HUES64 (cell line): ENCODE results near the gene NFKB1.

Source experiments
- H3K27ac ChIP-seq: 2 replicates; pipeline ENCODE4 v1.7.0; 2013; ENCODE audit warnings: low read depth, low read length, inconsistent platforms
- H3K27me3 ChIP-seq: 2 replicates; pipeline ENCODE4 v1.6.1; 2013; ENCODE audit warnings: mild to moderate bottlenecking, low read length; ENCODE audit not compliant: insufficient read depth
- H3K36me3 ChIP-seq: 2 replicates; pipeline ENCODE4 v1.6.1; 2013; ENCODE audit warnings: mild to moderate bottlenecking, low read length; ENCODE audit not compliant: insufficient read depth
- H3K4me1 ChIP-seq: 2 replicates; pipeline ENCODE4 v1.6.1; 2013; ENCODE audit warnings: mild to moderate bottlenecking, low read length, moderate library complexity; ENCODE audit not compliant: insufficient read depth
- H3K4me3 ChIP-seq: 2 replicates; pipeline ENCODE4 v1.5.1; 2013; ENCODE audit warnings: mild to moderate bottlenecking, low read length, moderate library complexity
- H3K9ac ChIP-seq: 2 replicates; pipeline ENCODE4 v1.6.1; 2013; ENCODE audit warnings: mild to moderate bottlenecking, low read depth, low read length
- H3K9me3 ChIP-seq: 2 replicates; pipeline ENCODE4 v1.6.1; 2013; ENCODE audit warnings: low read depth, low read length; ENCODE audit not compliant: insufficient read depth
- WGBS: fragments of 150-250, 120-280 bp; methylation state at CpG from one replicate; pipeline ENCODE4 v1.1.7; 2013; ENCODE audit warnings: missing lambda C conversion rate; 5-methylcytosine and 5-hydroxymethylcytosine counted together

Gene NFKB1

DNA sequence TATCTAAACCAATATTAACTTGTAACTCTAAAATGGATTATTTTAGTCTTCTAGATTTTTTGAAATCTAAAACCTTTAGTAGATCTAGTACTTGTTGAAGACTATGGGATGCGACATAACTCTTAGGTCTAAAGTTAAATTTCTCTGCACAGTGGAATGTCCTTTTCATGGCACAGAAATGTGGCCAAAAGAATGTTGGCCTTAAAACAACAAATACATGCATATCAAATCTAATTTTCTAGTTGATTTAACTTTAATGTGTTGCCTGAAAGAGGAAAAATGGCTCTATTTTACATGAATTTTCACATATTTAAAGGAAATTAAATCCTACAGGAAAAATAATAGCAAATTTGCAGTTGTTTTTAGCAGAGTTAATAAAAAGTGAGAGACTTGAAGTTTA lies 30.3 kb downstream of the NFKB1 start:
- Histone ChIP-seq H3K27me3 (no peaks in the 10 kb centered on the region), H3K9me3 (no peaks in the 10 kb centered on the region), H3K36me3 (no peaks in the 10 kb centered on the region), H3K9ac (no peak overlapping the region), H3K4me1 (peaks cover 9% of the 10 kb centered on the region; the same call in 1 of the 2 replicates), H3K4me3 (no peak overlapping the region), H3K27ac (no peak overlapping the region)
- 100% methylated on average over 1 of the region's 1 CpG for WGBS

DNA sequence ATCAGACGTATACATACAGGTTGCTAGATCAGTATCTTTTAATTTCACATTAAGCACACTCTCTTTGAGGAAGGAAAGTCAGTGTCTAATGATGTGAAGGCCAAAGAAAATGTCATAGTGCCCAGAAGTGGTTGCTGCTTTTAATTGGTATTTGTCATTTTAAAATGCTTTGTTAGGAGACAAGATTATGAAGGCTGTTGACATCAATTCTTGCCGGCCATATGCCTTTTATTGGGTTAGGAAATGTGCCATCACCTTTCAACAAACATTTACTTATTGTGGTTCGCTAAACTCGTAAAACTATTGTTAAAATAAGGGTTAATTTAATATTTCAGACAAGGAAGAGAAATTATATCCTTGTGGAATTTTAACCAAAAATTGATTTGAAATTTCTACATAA lies 32.2 kb downstream of the NFKB1 start:
- H3K9ac ChIP-seq: no peak overlapping the region

DNA sequence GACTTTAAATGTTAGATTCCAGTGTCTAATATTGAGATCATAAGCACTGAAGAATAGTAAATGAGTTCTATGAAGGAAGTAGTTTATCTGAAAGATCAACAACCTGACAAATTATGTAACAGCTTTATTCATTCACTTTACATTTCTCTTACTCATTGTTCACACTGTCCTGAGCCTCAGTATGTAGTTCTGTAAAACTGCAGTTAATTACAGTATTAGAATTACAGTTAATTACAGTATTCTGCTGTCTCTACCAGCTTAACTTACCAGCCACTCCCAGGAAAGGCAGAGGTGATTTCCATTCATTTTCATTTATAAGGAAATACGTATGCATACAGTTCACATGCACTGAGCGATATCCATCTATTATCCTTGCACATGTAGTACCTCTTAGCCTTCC lies 32.7 kb downstream of the NFKB1 start:
- H3K4me1 ChIP-seq: no peaks in the 10 kb centered on the region
- H3K9ac ChIP-seq: no peak overlapping the region
- no peaks in the 10 kb centered on the region for H3K27me3 ChIP-seq
- H3K9me3 ChIP-seq: no peaks in the 10 kb centered on the region
- H3K36me3 ChIP-seq: no peaks in the 10 kb centered on the region
- H3K4me3 ChIP-seq: no peak overlapping the region
- H3K27ac ChIP-seq: no peak overlapping the region
- WGBS: 95% methylated on average over 2 of the region's 2 CpGs

More for the DNA sequence above, 32.2 kb downstream of the NFKB1 start:
- Histone ChIP-seq H3K4me1 (0 out of 2 replicates have a peak, but pooled peaks cover 4% of the 10 kb centered on the region), H3K4me3 (no peak overlapping the region), H3K27ac (no peak overlapping the region), H3K27me3 (no peaks in the 10 kb centered on the region), H3K9me3 (no peaks in the 10 kb centered on the region), H3K36me3 (no peaks in the 10 kb centered on the region)
- WGBS: no CpG with 5 or more reads among the region's 4 CpGs

DNA sequence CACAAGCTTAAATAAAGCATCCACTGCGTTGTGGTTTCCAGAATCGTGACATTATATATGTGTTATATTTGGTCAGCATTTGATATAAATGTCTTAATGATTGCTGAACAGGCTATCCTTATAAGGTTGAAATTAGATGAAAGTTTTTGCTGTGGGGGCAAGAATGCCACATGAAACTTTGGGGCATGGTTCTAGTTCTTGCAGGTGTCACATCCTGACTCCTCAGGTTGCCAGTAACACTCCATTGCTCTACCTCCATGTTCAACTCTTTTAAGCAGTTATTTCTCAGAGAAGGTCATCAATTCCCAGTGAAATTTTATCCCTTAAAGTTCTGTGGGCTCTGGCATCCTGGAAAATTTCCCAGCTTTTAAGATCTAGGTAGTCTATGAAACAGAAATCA lies 33.7 kb downstream of the NFKB1 start:
- Histone ChIP-seq H3K9me3 (no peaks in the 10 kb centered on the region), H3K4me1 (no peaks in the 10 kb centered on the region), H3K36me3 (no peaks in the 10 kb centered on the region), H3K9ac (no peak overlapping the region), H3K27ac (no peak overlapping the region), H3K27me3 (no peaks in the 10 kb centered on the region), H3K4me3 (no peak overlapping the region)
- 99% methylated on average over 2 of the region's 2 CpGs for WGBS

DNA sequence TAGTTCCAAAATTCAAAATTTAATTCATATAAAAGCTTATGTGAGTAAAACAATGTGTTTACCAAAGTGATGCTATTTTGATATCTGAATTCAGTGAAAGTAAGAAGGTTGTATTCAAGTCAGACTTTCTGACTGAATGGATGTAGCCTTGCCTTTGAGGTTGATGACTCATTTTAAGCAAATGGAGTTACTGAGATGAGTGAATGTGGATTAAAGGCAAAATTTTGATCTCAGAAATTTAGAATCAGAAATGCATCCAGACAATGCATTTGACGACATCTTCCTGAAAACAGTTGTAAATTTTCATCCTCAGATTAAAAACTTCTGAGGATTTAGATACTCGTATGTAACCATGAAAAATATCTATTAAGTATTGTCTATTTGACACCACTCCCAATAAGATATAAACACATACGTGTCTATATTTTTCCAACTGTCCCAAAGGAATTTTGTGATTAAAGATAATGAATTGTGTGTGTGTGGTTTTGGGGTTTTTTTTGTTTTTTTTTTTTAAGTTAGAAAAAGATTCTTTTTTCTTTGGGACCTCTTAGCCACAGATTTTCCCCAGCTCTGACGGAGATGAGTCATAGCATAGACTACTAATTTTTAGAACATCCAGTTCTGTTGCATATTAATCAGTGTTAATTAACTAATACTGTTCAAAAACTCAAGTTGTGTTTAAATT lies 34.4 kb downstream of the NFKB1 start:
- Histone ChIP-seq H3K27me3 (no peaks in the 10 kb centered on the region), H3K4me1 (no peaks in the 10 kb centered on the region), H3K4me3 (no peak overlapping the region), H3K9ac (no peak overlapping the region), H3K9me3 (no peaks in the 10 kb centered on the region), H3K36me3 (no peaks in the 10 kb centered on the region), H3K27ac (no peak overlapping the region)
- 86% methylated on average over 1 of the region's 4 CpGs for WGBS

DNA sequence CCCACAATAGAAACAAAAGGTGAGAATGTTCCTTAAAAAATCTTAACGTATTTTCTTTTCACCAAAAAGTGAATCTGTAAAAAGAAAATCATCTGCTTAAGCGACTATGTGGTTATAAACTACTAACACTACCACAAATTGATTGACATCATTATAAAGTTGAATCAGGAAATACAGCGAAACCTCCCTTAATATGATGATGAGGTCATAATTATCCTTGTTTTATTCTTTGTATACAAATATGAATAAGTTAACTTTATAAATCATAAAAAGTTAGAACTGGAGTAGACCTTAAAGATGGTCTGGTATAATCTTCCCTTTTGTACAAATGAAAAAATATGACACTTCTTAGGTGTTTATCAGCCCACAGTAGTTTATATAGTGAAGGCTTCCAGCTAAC lies 35.6 kb downstream of the NFKB1 start:
- H3K27me3 ChIP-seq: no peaks in the 10 kb centered on the region
- H3K4me3 ChIP-seq: no peak overlapping the region
- WGBS: 95% methylated on average over 2 of the region's 3 CpGs
- H3K27ac ChIP-seq: no peak overlapping the region
- H3K9me3 ChIP-seq: no peaks in the 10 kb centered on the region
- no peaks in the 10 kb centered on the region for H3K36me3 ChIP-seq
- no peaks in the 10 kb centered on the region for H3K4me1 ChIP-seq
- no peak overlapping the region for H3K9ac ChIP-seq

DNA sequence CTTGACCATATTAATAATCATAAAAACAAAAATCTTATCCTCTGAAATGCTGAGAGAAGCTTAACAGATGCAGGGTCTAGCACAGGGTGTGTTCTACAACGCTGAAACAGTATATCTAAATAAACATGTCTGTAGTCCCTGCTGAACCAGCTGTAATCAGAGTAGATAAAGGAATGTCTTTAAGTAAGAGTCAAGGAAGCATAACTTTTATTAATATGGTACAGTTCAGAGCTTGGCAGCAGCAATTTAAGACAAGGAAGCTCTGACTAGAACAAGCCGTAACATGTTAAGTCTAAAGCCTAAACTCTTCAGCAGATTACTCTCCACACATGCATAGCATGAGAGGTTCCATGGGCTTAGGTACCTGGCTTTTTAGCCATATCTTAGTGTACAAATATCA lies 36.1 kb downstream of the NFKB1 start:
- Histone ChIP-seq H3K27me3 (no peaks in the 10 kb centered on the region), H3K27ac (no peak overlapping the region), H3K9me3 (no peaks in the 10 kb centered on the region), H3K4me1 (no peaks in the 10 kb centered on the region), H3K36me3 (no peaks in the 10 kb centered on the region), H3K4me3 (no peak overlapping the region), H3K9ac (no peak overlapping the region)
- WGBS: 100% methylated on average over 2 of the region's 2 CpGs

DNA sequence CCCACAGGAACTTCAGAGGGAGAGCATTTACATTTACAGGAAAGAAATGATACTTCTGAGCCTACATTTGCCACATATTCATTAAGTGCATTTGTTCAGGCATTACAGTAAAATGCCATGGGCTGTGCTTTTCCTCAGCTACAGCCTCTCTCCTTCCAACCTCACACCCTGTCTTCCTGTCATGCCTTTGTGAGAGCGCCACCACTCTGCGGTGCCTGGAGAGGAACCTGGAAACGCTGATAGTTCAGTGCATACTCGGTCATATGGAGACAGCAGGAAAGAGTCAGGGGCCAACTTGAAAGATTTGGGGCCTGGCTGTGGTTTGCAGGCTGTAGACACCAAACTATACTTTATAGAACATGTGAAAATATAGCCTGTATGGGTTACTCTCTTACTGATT lies 40.5 kb downstream of the NFKB1 start:
- Histone ChIP-seq H3K9ac (no peak overlapping the region), H3K4me3 (no peak overlapping the region), H3K27ac (no peak overlapping the region), H3K27me3 (no peaks in the 10 kb centered on the region), H3K9me3 (no peaks in the 10 kb centered on the region), H3K4me1 (no peaks in the 10 kb centered on the region), H3K36me3 (no peaks in the 10 kb centered on the region)
- WGBS: 75% methylated on average over 4 of the region's 4 CpGs

DNA sequence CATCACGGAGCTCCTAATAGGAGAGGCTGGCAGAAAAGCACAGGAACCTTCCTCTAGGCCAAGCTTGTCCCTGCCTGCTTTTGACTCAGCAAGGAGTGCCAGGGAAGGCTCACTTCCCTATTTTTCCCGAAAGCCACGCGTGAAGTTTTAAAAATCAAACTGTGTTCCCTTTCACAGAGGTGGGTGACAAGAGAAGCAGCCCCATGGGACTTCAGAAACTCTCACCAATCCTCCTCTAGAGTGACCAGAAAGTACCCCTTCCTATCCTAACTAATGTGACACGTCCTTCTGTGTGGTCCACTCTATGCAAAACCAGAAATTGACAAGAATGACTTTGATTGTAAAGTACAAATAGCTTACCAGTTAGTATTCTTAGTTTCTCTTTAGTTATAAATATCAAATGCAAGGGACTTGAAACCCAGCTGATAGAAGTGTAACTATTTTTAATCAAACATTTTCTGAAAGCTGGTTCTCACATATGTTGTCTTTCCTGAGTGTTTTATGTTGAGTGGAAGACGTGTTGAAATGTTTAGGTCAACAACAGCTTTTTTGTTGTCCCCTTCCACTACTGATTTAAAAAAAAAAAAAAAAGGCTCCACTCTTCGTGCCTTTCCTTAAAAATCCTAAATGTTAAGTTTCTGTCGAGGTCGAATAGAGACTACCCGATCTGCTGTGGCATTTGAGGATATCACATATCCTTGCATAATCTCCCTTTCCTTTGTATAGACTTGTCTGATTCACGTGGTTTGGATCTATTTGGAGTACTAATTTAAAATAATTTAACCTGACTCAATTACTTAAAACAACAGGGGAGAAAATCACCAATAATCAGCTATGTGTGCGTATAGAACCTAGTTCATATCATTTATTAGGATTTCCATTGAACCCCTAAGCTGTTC lies 42.1 kb downstream of the NFKB1 start:
- 91% methylated on average over 10 of the region's 12 CpGs for WGBS
- Histone ChIP-seq H3K27ac (no peak overlapping the region), H3K27me3 (no peaks in the 10 kb centered on the region), H3K4me1 (no peaks in the 10 kb centered on the region), H3K36me3 (no peaks in the 10 kb centered on the region), H3K9me3 (no peaks in the 10 kb centered on the region), H3K4me3 (no peak overlapping the region), H3K9ac (no peak overlapping the region)

DNA sequence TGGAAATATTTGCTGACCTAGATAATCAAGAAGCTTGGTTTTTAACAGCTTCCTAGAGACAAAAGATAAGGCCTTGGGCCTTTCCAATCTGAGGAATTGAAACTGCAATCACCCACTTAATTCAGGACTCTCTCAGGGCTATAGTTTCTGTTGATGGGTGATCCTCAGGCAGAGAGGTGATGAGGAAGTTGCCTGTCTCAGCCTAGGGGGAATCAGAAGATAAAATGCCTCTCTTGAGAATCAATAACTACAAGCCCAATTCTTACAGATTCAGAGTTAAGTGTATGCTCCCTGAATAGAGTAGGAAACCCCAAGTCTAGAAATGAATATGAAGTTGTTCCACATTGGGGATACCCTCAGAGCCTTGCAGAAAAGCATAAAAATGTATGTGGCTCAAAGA lies 45.5 kb downstream of the NFKB1 start:
- Histone ChIP-seq H3K9ac (no peak overlapping the region), H3K4me1 (no peaks in the 10 kb centered on the region), H3K4me3 (no peak overlapping the region), H3K9me3 (no peaks in the 10 kb centered on the region), H3K36me3 (no peaks in the 10 kb centered on the region), H3K27me3 (no peaks in the 10 kb centered on the region), H3K27ac (no peak overlapping the region)

DNA sequence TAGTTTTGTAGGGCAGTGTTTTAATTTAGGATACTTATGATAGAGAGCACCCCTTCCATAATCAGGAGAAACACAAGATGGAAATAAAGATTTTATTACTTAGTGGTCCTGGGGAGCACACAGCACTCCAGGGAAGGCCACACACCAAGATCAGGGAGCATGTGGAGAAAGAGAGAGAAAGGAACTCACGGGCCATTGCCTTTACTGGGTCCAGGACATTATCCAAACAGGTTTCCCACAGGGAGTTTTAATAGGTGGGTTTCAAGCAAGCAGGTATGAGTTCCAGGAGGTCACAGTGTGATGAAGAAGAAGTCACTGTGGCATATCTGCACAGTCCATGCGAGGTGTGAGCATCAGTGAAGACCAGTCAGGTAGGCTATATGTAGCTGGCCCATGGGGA lies 46.8 kb downstream of the NFKB1 start:
- Histone ChIP-seq H3K4me1 (peaks cover 4% of the 10 kb centered on the region; the same call in 1 of the 2 replicates), H3K27me3 (no peaks in the 10 kb centered on the region), H3K4me3 (no peak overlapping the region), H3K9ac (no peak overlapping the region), H3K27ac (no peak overlapping the region), H3K9me3 (no peaks in the 10 kb centered on the region), H3K36me3 (no peaks in the 10 kb centered on the region)
- WGBS: 95% methylated on average over 2 of the region's 2 CpGs
